Caco-2 (cell line): ENCODE results near the gene FRMD3. TPM values are rescaled to one million over a fixed set of nuclear protein-coding genes. Genes with fewer than 3 reads are reported as not detected.

Experiments
- BruUV-seq: library from RNA; stranded (reverse); fragments of 400-500 nt; replicated peaks from 2 replicates; lab custom pipeline; 2021; lab: Mats Ljungman, UMichigan
- CTCF ChIA-PET: fragments of 300-600 bp; sonication (Branson Sonifier 250); formaldehyde crosslinking; loops from one replicate; lab custom pipeline; 2022; ENCODE audit warnings: antibody characterized with exemption; lab: Charles Lee
- POLR2A ChIA-PET: fragments of 300-600 bp; sonication (Branson Sonifier 250); formaldehyde crosslinking; loops from one replicate; lab custom pipeline; 2022; ENCODE audit warnings: antibody characterized with exemption; lab: Charles Lee
- DNase-seq, 2 experiments: peaks; one replicate each; pipeline versions ENCODE4 v3.0.0 to v3.0.0-alpha.2; 2020 to 2022
- H3K27me3 ChIP-seq: replicated peaks from 2 replicates; pipeline ENCODE4 v1.6.0; 2011; ENCODE audit warnings: low read length; ENCODE audit not compliant: control insufficient read depth, insufficient read depth
- H3K36me3 ChIP-seq: 2 replicates; pipeline ENCODE4 v1.5.1; 2011; ENCODE audit warnings: low read length; ENCODE audit not compliant: control insufficient read depth, insufficient read depth
- H3K4me1 ChIP-seq: fragments of 250-450 bp; sonication (Bioruptor Pico); 2 replicates; pipeline ENCODE4 v1.5.1; 2020; ENCODE audit warnings: mild to moderate bottlenecking
- H3K4me3 ChIP-seq: 2 replicates; pipeline ENCODE4 v1.5.1; 2011; ENCODE audit warnings: low read depth, mild to moderate bottlenecking, control low read depth, low read length
- H3K9me3 ChIP-seq: fragments of 250-450 bp; sonication (Bioruptor Pico); 2 replicates; pipeline ENCODE4 v1.5.1; 2020; ENCODE audit warnings: mild to moderate bottlenecking, moderate library complexity
- H3K27ac Mint-ChIP-seq: one replicate; pipeline ENCODE4 v1.8.0; 2022; ENCODE audit warnings: mixed read lengths; ENCODE audit not compliant: unreplicated experiment
- H3K27me3 Mint-ChIP-seq: one replicate; pipeline ENCODE4 v1.8.0; 2022; ENCODE audit warnings: mixed read lengths; ENCODE audit not compliant: insufficient read depth, unreplicated experiment
- H3K36me3 Mint-ChIP-seq: one replicate; pipeline ENCODE4 v1.8.0; 2022; ENCODE audit warnings: mild to moderate bottlenecking, mixed read lengths; ENCODE audit not compliant: insufficient read depth, unreplicated experiment
- H3K4me1 Mint-ChIP-seq: one replicate; pipeline ENCODE4 v1.8.0; 2022; ENCODE audit warnings: low read depth, mixed read lengths; ENCODE audit not compliant: unreplicated experiment
- H3K4me3 Mint-ChIP-seq: one replicate; pipeline ENCODE4 v1.8.0; 2022; ENCODE audit warnings: mild to moderate bottlenecking, moderate library complexity, mixed read lengths; ENCODE audit not compliant: unreplicated experiment
- H3K9me3 Mint-ChIP-seq: one replicate; pipeline ENCODE4 v1.8.0; 2022; ENCODE audit warnings: mixed read lengths; ENCODE audit not compliant: unreplicated experiment
- intact Hi-C: fragments of 100-400 bp; cut with micrococcal nuclease; formaldehyde crosslinking; loops from one replicate; pipeline ENCODE4 v1.10.0; 2022; ENCODE audit not compliant: unreplicated experiment
- total RNA-seq: library from RNA; stranded (reverse); gene quantifications from 2 replicates; pipeline ENCODE4 v1.2.3, GENCODE V29; 2022
- TF ChIP-seq, protein P1 (sequence below), 2 experiments: fragments of 200-600 bp in 1 of 2; IDR thresholded peaks; 1 replicate in 1 of 2; 2 replicates in 1 of 2; pipeline versions ENCODE4 v1.5.1 to v1.8.0; 2011 to 2022; ENCODE audit warnings: antibody characterized with exemption in 1 of 2, control low read depth in 1 of 2, inconsistent platforms in 1 of 2, low read depth in 1 of 2, low read length in 1 of 2, mild to moderate bottlenecking in 1 of 2, moderate library complexity in 1 of 2; ENCODE audit not compliant: insufficient read depth in 1 of 2, severe bottlenecking in 1 of 2, unreplicated experiment in 1 of 2

Gene FRMD3
- total RNA-seq, 1 experiment from 2014 or later: not detected

- H3K27me3 ChIP-seq: no peaks in the 10 kb centered on the region
- H3K9me3 ChIP-seq: no peaks in the 10 kb centered on the region
- ChIA-PET CTCF (no interaction called here), POLR2A (no interaction called here)
- H3K4me3 ChIP-seq: no peak overlapping the region
- H3K4me1 ChIP-seq: no peaks in the 10 kb centered on the region
- H3K27me3 Mint-ChIP-seq: peaks cover 8% of the 10 kb centered on the region
- no peak overlapping the region for H3K4me3 Mint-ChIP-seq
- TF ChIP-seq, protein P1, sequence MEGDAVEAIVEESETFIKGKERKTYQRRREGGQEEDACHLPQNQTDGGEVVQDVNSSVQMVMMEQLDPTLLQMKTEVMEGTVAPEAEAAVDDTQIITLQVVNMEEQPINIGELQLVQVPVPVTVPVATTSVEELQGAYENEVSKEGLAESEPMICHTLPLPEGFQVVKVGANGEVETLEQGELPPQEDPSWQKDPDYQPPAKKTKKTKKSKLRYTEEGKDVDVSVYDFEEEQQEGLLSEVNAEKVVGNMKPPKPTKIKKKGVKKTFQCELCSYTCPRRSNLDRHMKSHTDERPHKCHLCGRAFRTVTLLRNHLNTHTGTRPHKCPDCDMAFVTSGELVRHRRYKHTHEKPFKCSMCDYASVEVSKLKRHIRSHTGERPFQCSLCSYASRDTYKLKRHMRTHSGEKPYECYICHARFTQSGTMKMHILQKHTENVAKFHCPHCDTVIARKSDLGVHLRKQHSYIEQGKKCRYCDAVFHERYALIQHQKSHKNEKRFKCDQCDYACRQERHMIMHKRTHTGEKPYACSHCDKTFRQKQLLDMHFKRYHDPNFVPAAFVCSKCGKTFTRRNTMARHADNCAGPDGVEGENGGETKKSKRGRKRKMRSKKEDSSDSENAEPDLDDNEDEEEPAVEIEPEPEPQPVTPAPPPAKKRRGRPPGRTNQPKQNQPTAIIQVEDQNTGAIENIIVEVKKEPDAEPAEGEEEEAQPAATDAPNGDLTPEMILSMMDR (IDR thresholded peaks at IDR 0.05; ENCODE audit: insufficient read depth in 1 of 2, low read depth in 1 of 2, low read length in 1 of 2, severe bottlenecking in 1 of 2, unreplicated experiment in 1 of 2): no peak
- no TSS peak for BruUV-seq
- no peaks in the 10 kb centered on the region for H3K4me1 Mint-ChIP-seq
- H3K27ac Mint-ChIP-seq: no peak overlapping the region
- H3K36me3 ChIP-seq: no peaks in the 10 kb centered on the region
- H3K9me3 Mint-ChIP-seq: peaks cover 6% of the 10 kb centered on the region
- DNase-seq: no peak
- intact Hi-C loops: no loop called here
- no peaks in the 10 kb centered on the region for H3K36me3 Mint-ChIP-seq
Observed at GRCh38 chr9:83422527-83422926, 115.7 kb downstream of the FRMD3 start.

GRCh38 chr9:83420486-83420885, 117.7 kb downstream of the FRMD3 start:
- Histone ChIP-seq H3K4me1 (no peaks in the 10 kb centered on the region), H3K4me3 (no peak overlapping the region), H3K9me3 (no peaks in the 10 kb centered on the region), H3K27me3 (no peaks in the 10 kb centered on the region), H3K36me3 (no peaks in the 10 kb centered on the region)
- POLR2A ChIA-PET: no interaction called here
- Mint-ChIP-seq H3K4me3 (no peak overlapping the region), H3K36me3 (no peaks in the 10 kb centered on the region), H3K27ac (no peak overlapping the region), H3K9me3 (peaks cover 8% of the 10 kb centered on the region), H3K27me3 (peaks cover 9% of the 10 kb centered on the region), H3K4me1 (no peaks in the 10 kb centered on the region)
- TF ChIP-seq, protein P1 (IDR thresholded peaks at IDR 0.05; ENCODE audit: insufficient read depth in 1 of 2, low read depth in 1 of 2, low read length in 1 of 2, severe bottlenecking in 1 of 2, unreplicated experiment in 1 of 2): no peak
- no TSS peak for BruUV-seq
- CTCF ChIA-PET: no interaction called here
- intact Hi-C loops: no loop called here
- no peak for DNase-seq

DNA sequence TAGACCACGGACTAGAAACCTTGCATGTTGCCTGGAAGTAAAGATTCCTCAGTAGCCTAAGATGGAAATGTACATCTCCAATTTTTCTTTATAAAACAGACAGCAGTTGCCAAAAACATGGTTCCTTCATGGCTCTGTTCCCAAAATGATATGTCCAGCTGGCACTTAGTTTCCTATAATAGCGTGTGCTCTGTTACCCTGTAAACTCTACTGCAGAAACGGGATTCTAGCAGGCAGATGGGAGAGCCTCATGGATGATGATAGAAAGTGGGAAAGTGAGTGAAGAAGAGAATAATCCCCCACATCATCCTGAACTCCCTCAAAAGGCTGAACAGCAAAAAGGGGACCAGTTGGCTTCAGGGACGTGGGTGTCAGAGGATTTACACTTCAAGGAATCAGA, 118.2 kb downstream of the FRMD3 start:
- Mint-ChIP-seq H3K4me1 (no peaks in the 10 kb centered on the region), H3K27me3 (peaks cover 9% of the 10 kb centered on the region), H3K27ac (no peak overlapping the region), H3K4me3 (no peak overlapping the region), H3K9me3 (peaks cover 8% of the 10 kb centered on the region), H3K36me3 (no peaks in the 10 kb centered on the region)
- no peaks in the 10 kb centered on the region for H3K9me3 ChIP-seq
- ChIA-PET CTCF (no interaction called here), POLR2A (no interaction called here)
- H3K36me3 ChIP-seq: no peaks in the 10 kb centered on the region
- intact Hi-C loops: no loop called here
- H3K4me1 ChIP-seq: no peaks in the 10 kb centered on the region
- H3K4me3 ChIP-seq: no peak overlapping the region
- TF ChIP-seq, protein P1 (IDR thresholded peaks at IDR 0.05; ENCODE audit: insufficient read depth in 1 of 2, low read depth in 1 of 2, low read length in 1 of 2, severe bottlenecking in 1 of 2, unreplicated experiment in 1 of 2): no peak
- BruUV-seq: no TSS peak
- DNase-seq: no peak
- H3K27me3 ChIP-seq: no peaks in the 10 kb centered on the region
